Hepatocyte (in vitro differentiated cells): Measurements from ENCODE around the gene ATP8B4. TPM values are rescaled to one million over a fixed set of nuclear protein-coding genes. Genes with fewer than 3 reads are reported as not detected.

Experiments used
- DNase-seq: peaks from one replicate; pipeline ENCODE4 v3.0.0-alpha.2; 2016; ENCODE audit warnings: low spot score
- H2AFZ ChIP-seq: fragments of 200-600 bp; sonication (generic); 2 replicates; pipeline ENCODE4 v1.6.0; 2016; ENCODE audit warnings: antibody characterized with exemption, mild to moderate bottlenecking
- H3K27ac ChIP-seq: fragments of 200-600 bp; sonication (generic); 2 replicates; pipeline ENCODE4 v1.5.1; 2016; ENCODE audit warnings: mild to moderate bottlenecking
- H3K27me3 ChIP-seq: fragments of 200-600 bp; sonication (generic); 2 replicates; pipeline ENCODE4 v1.6.1; 2016
- H3K36me3 ChIP-seq: fragments of 200-600 bp; sonication (generic); replicated peaks from 2 replicates; pipeline ENCODE4 v1.5.1; 2016; ENCODE audit warnings: low read depth; ENCODE audit not compliant: insufficient read depth
- H3K4me1 ChIP-seq: fragments of 200-600 bp; sonication (generic); 2 replicates; pipeline ENCODE4 v1.5.1; 2016; ENCODE audit warnings: mild to moderate bottlenecking, moderate library complexity; ENCODE audit not compliant: insufficient read depth
- H3K4me2 ChIP-seq: fragments of 200-600 bp; sonication (generic); 2 replicates; pipeline ENCODE4 v1.6.0; 2016
- H3K4me3 ChIP-seq: fragments of 200-600 bp; sonication (generic); 2 replicates; pipeline ENCODE4 v1.5.1; 2016; ENCODE audit warnings: mild to moderate bottlenecking
- H3K79me2 ChIP-seq: fragments of 200-600 bp; sonication (generic); 2 replicates; pipeline ENCODE4 v1.6.0; 2017; ENCODE audit warnings: mild to moderate bottlenecking
- H3K9me2 ChIP-seq: fragments of 200-600 bp; sonication (generic); replicated peaks from 2 replicates; pipeline ENCODE4 v1.6.0; 2017; ENCODE audit warnings: mild to moderate bottlenecking; ENCODE audit not compliant: insufficient read depth
- H3K9me3 ChIP-seq: fragments of 200-600 bp; sonication (generic); 2 replicates; pipeline ENCODE4 v1.5.1; 2016; ENCODE audit warnings: low read depth, mild to moderate bottlenecking
- H4K20me1 ChIP-seq: fragments of 200-600 bp; sonication (generic); 2 replicates; pipeline ENCODE4 v1.6.0; 2016; ENCODE audit warnings: mild to moderate bottlenecking; ENCODE audit not compliant: insufficient read depth, poor library complexity, severe bottlenecking
- EZH2 ChIP-seq: fragments of 200-600 bp; sonication (generic); IDR thresholded peaks from 2 replicates; pipeline ENCODE4 v1.6.1; 2016; ENCODE audit warnings: antibody characterized with exemption, mild to moderate bottlenecking, borderline replicate concordance
- EZH2phosphoT487 ChIP-seq: fragments of 200-600 bp; sonication (generic); IDR thresholded peaks from one replicate; pipeline ENCODE4 v1.6.1; 2018; ENCODE audit warnings: antibody characterized with exemption, mild to moderate bottlenecking, low read depth, moderate library complexity; ENCODE audit not compliant: unreplicated experiment, severe bottlenecking
- WGBS: methylation state at CpG from one replicate; pipeline ENCODE4 v1.1.6; 2016; ENCODE audit warnings: low lambda C conversion rate; ENCODE audit errors: missing lambda C conversion rate; 5-methylcytosine and 5-hydroxymethylcytosine counted together
- polyA plus RNA-seq: library from polyadenylated mRNA; unstranded; fragments of >200 nt; fragmentation: Nextera tagmentation; extraction: Ambion mirVana; gene quantifications from 2 replicates; pipeline ENCODE4 v1.2.1, GENCODE V29; 2016
- total RNA-seq: library from RNA; depleted of rRNA; stranded (reverse); fragments of >200 nt; gene quantifications from 2 replicates; pipeline ENCODE4 v1.2.3, GENCODE V29; 2014
- TF ChIP-seq, protein P1 (sequence below): fragments of 200-600 bp; sonication (generic); IDR thresholded peaks from 2 replicates; pipeline ENCODE4 v1.5.1; 2016; ENCODE audit warnings: antibody characterized with exemption, mild to moderate bottlenecking; ENCODE audit not compliant: poor library complexity

ATP8B4 gene
- total and polyA plus RNA-seq, 2 experiments from 2014 or later = 1.3 to 9.5 TPM

DNA sequence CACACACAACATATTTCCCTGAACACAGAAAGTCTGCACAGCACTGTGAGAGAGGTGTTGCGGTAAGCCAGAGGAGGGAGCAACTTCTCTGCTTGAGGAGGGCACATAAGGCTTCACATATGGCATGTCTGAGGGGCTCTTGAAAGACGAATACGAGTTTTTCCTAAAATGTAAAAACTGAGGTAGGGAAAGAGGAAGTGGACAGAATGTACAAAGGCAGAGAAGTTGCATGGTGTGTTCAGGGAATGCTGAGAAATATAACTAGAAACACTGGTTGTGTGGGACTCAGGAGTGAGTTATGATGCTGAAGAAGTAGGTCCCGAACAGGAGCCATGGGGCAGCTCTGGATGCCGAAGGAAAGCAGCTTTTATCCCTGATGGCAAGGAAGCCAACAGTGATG lies 22.8 kb upstream of the ATP8B4 start:
- DNase-seq = no peak
- H2AFZ ChIP-seq = no peak overlapping the region
- no peaks in the 10 kb centered on the region for H3K9me3 ChIP-seq
- H3K27ac ChIP-seq = no peak overlapping the region
- H3K4me3 ChIP-seq = no peak overlapping the region
- TF ChIP-seq, protein P1, sequence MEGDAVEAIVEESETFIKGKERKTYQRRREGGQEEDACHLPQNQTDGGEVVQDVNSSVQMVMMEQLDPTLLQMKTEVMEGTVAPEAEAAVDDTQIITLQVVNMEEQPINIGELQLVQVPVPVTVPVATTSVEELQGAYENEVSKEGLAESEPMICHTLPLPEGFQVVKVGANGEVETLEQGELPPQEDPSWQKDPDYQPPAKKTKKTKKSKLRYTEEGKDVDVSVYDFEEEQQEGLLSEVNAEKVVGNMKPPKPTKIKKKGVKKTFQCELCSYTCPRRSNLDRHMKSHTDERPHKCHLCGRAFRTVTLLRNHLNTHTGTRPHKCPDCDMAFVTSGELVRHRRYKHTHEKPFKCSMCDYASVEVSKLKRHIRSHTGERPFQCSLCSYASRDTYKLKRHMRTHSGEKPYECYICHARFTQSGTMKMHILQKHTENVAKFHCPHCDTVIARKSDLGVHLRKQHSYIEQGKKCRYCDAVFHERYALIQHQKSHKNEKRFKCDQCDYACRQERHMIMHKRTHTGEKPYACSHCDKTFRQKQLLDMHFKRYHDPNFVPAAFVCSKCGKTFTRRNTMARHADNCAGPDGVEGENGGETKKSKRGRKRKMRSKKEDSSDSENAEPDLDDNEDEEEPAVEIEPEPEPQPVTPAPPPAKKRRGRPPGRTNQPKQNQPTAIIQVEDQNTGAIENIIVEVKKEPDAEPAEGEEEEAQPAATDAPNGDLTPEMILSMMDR = no peak
- TF ChIP-seq EZH2 = no peak
- no peak for TF ChIP-seq EZH2phosphoT487
- H4K20me1 ChIP-seq = no peaks in the 10 kb centered on the region
- no peak overlapping the region for H3K4me2 ChIP-seq
- H3K36me3 ChIP-seq = no peaks in the 10 kb centered on the region
- no peaks in the 10 kb centered on the region for H3K9me2 ChIP-seq
- H3K27me3 ChIP-seq = no peaks in the 10 kb centered on the region
- H3K4me1 ChIP-seq = no peaks in the 10 kb centered on the region
- H3K79me2 ChIP-seq = no peaks in the 10 kb centered on the region
- 87% methylated on average over 5 of the region's 5 CpGs for WGBS

DNA sequence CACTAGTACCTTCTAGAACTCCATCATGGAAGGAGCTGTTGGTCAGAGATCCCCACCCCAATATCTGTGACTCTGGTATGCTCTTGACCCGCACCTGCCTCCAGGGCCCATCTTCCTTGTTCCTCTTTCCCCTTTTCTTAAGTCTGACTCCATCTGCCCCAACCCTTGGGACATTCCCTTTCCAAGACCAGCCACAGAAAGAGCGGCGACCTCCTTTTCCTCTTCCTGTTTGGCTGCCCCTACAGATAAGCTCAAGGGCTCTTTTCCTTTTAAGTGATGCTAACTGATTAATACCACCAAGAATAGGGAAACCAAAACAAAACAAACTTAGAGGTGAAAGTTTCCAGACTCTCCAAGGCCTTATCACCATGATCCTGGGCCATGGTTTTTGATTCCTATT lies 21.9 kb upstream of the ATP8B4 start:
- Histone ChIP-seq H3K4me2 (no peak overlapping the region), H3K9me2 (no peaks in the 10 kb centered on the region), H3K4me3 (no peak overlapping the region), H3K27me3 (no peaks in the 10 kb centered on the region), H2AFZ (no peak overlapping the region), H4K20me1 (no peaks in the 10 kb centered on the region), H3K4me1 (no peaks in the 10 kb centered on the region), H3K9me3 (no peaks in the 10 kb centered on the region), H3K79me2 (no peaks in the 10 kb centered on the region), H3K27ac (no peak overlapping the region), H3K36me3 (no peaks in the 10 kb centered on the region)
- TF ChIP-seq EZH2phosphoT487 = no peak
- TF ChIP-seq, protein P1 = no peak
- TF ChIP-seq EZH2 = no peak
- 98% methylated on average over 3 of the region's 3 CpGs for WGBS
- DNase-seq = no peak

DNA sequence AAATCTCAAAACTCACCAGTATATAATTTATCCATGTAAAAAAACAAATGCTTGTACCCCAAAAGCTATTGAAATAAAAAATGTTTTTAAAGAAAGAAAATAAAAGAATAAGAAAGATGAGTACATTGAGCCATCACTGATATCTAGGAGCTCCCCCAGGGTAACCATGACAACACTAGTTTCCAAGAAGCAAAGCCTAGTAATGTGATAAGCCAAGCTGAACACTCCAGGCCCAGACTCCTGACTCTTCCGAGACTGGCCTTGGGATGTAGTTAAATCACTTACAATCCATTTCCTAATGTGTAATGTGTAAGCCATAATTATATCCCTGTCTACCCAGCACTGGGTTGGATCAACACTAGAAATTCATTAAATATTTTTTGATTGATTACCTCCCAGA lies 21.1 kb upstream of the ATP8B4 start:
- TF ChIP-seq EZH2phosphoT487 (no peak), EZH2 (no peak)
- TF ChIP-seq, protein P1 = no peak
- Histone ChIP-seq H3K4me1 (no peaks in the 10 kb centered on the region), H3K79me2 (no peaks in the 10 kb centered on the region), H3K36me3 (no peaks in the 10 kb centered on the region), H3K4me2 (no peak overlapping the region), H3K4me3 (no peak overlapping the region), H3K9me2 (no peaks in the 10 kb centered on the region), H2AFZ (no peak overlapping the region), H4K20me1 (no peaks in the 10 kb centered on the region), H3K27me3 (no peaks in the 10 kb centered on the region), H3K9me3 (no peaks in the 10 kb centered on the region), H3K27ac (no peak overlapping the region)
- DNase-seq = no peak
- 0% methylated on average over 1 of the region's 1 CpG for WGBS

DNA sequence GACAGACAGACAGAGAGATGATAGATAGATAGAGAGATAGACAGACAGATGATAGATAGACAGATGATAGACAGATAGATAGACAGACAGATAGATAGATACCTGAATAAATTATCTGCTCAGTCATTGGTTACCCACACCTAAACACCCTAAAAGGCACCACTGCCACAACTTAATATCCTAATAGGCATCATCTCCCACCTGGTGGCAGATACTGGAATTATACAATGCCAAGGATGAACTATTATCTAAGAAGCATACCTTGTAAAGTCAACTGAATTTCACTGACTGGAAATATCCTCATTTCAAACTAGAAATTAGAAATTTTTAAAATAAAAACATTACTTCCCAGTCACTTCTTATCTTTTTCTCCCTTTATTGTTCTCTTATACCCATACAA lies 19.4 kb upstream of the ATP8B4 start:
- Histone ChIP-seq H2AFZ (no peak overlapping the region), H3K27me3 (no peaks in the 10 kb centered on the region), H3K9me3 (no peaks in the 10 kb centered on the region), H3K79me2 (no peaks in the 10 kb centered on the region), H3K4me1 (no peaks in the 10 kb centered on the region), H4K20me1 (no peaks in the 10 kb centered on the region), H3K36me3 (no peaks in the 10 kb centered on the region), H3K4me3 (no peak overlapping the region), H3K27ac (no peak overlapping the region), H3K4me2 (no peak overlapping the region), H3K9me2 (no peaks in the 10 kb centered on the region)
- no peak for DNase-seq
- TF ChIP-seq, protein P1 = no peak
- TF ChIP-seq EZH2phosphoT487 (no peak), EZH2 (no peak)
